ENCODE results near the gene ADGRV1.
A peak's percentile ranks its signal among the peaks of the same experiment; 100 is the strongest.

Gene ADGRV1

GRCh38 chr5:90558344-90559192, at the start of gene ADGRV1:
TSS of gene ADGRV1 (plus strand) at chr5:90558797. CDS start at chr5:90558896, 99 bp downstream.
- peak within 1 kb of the TSS in 1 of 2 donors; percentile 12 for H3K9ac ChIP-seq (ENCODE audit: low read depth in 1 of 2, low read length in 2 of 2)
- H3K4me1 ChIP-seq (ENCODE audit: control insufficient read depth in 2 of 2, insufficient read depth in 2 of 2, low read length in 2 of 2): peaks cover 0 to 11% of the 10 kb centered on the region in 2 donors
- no peaks in the 10 kb centered on the region for H3K36me3 ChIP-seq (ENCODE audit: control insufficient read depth in 2 of 2, insufficient read depth in 2 of 2, low read length in 2 of 2)
- no peaks in the 10 kb centered on the region for H3K9me3 ChIP-seq (ENCODE audit: control insufficient read depth in 2 of 2, low read length in 2 of 2)
- H3K27me3 ChIP-seq (ENCODE audit: control insufficient read depth in 2 of 2, insufficient read depth in 2 of 2, low read length in 2 of 2): peaks cover 3 to 8% of the 10 kb centered on the region in 2 donors
- H3K4me3 ChIP-seq (ENCODE audit: low read length in 2 of 2): peak within 1 kb of the TSS; percentile 75 to 82
- peak within 1 kb of the TSS in 1 of 2 donors; percentile 49 for H3K27ac ChIP-seq (ENCODE audit: low read depth in 2 of 2, low read length in 2 of 2)

- Histone ChIP-seq H3K27ac (ENCODE audit: low read depth in 2 of 2, low read length in 2 of 2) (no peak overlapping the region), H3K36me3 (ENCODE audit: control insufficient read depth in 2 of 2, insufficient read depth in 2 of 2, low read length in 2 of 2) (no peaks in the 10 kb centered on the region), H3K4me3 (ENCODE audit: low read length in 2 of 2) (no peak overlapping the region), H3K9me3 (ENCODE audit: control insufficient read depth in 2 of 2, low read length in 2 of 2) (no peaks in the 10 kb centered on the region), H3K9ac (ENCODE audit: low read depth in 1 of 2, low read length in 2 of 2) (no peak overlapping the region), H3K4me1 (ENCODE audit: control insufficient read depth in 2 of 2, insufficient read depth in 2 of 2, low read length in 2 of 2) (no peaks in the 10 kb centered on the region), H3K27me3 (ENCODE audit: control insufficient read depth in 2 of 2, insufficient read depth in 2 of 2, low read length in 2 of 2) (no peaks in the 10 kb centered on the region)
Observed at GRCh38 chr5:90510438-90510837, 48.2 kb upstream of the ADGRV1 start.

GRCh38 chr5:90514520-90514919, 44.1 kb upstream of the ADGRV1 start:
- Histone ChIP-seq H3K27me3 (ENCODE audit: control insufficient read depth in 2 of 2, insufficient read depth in 2 of 2, low read length in 2 of 2) (no peaks in the 10 kb centered on the region), H3K4me1 (ENCODE audit: control insufficient read depth in 2 of 2, insufficient read depth in 2 of 2, low read length in 2 of 2) (no peaks in the 10 kb centered on the region), H3K9ac (ENCODE audit: low read depth in 1 of 2, low read length in 2 of 2) (no peak overlapping the region), H3K36me3 (ENCODE audit: control insufficient read depth in 2 of 2, insufficient read depth in 2 of 2, low read length in 2 of 2) (peaks cover 8 to 23% of the 10 kb centered on the region in 2 donors), H3K9me3 (ENCODE audit: control insufficient read depth in 2 of 2, low read length in 2 of 2) (no peaks in the 10 kb centered on the region), H3K4me3 (ENCODE audit: low read length in 2 of 2) (no peak overlapping the region), H3K27ac (ENCODE audit: low read depth in 2 of 2, low read length in 2 of 2) (no peak overlapping the region)

- no peak overlapping the region for H3K27ac ChIP-seq (ENCODE audit: low read depth in 2 of 2, low read length in 2 of 2)
- no peaks in the 10 kb centered on the region for H3K4me1 ChIP-seq (ENCODE audit: control insufficient read depth in 2 of 2, insufficient read depth in 2 of 2, low read length in 2 of 2)
- no peak overlapping the region for H3K4me3 ChIP-seq (ENCODE audit: low read length in 2 of 2)
- no peaks in the 10 kb centered on the region for H3K9me3 ChIP-seq (ENCODE audit: control insufficient read depth in 2 of 2, low read length in 2 of 2)
- H3K9ac ChIP-seq (ENCODE audit: low read depth in 1 of 2, low read length in 2 of 2): no peak overlapping the region
- peaks cover 25 to 53% of the 10 kb centered on the region in 2 donors for H3K36me3 ChIP-seq (ENCODE audit: control insufficient read depth in 2 of 2, insufficient read depth in 2 of 2, low read length in 2 of 2)
- H3K27me3 ChIP-seq (ENCODE audit: control insufficient read depth in 2 of 2, insufficient read depth in 2 of 2, low read length in 2 of 2): no peaks in the 10 kb centered on the region
Observed at GRCh38 chr5:90518661-90519060, 39.9 kb upstream of the ADGRV1 start.

GRCh38 chr5:90519081-90519480, 39.5 kb upstream of the ADGRV1 start:
- Histone ChIP-seq H3K27me3 (ENCODE audit: control insufficient read depth in 2 of 2, insufficient read depth in 2 of 2, low read length in 2 of 2) (no peaks in the 10 kb centered on the region), H3K9me3 (ENCODE audit: control insufficient read depth in 2 of 2, low read length in 2 of 2) (no peaks in the 10 kb centered on the region), H3K4me3 (ENCODE audit: low read length in 2 of 2) (no peak overlapping the region), H3K4me1 (ENCODE audit: control insufficient read depth in 2 of 2, insufficient read depth in 2 of 2, low read length in 2 of 2) (no peaks in the 10 kb centered on the region), H3K27ac (ENCODE audit: low read depth in 2 of 2, low read length in 2 of 2) (no peak overlapping the region), H3K9ac (ENCODE audit: low read depth in 1 of 2, low read length in 2 of 2) (no peak overlapping the region), H3K36me3 (ENCODE audit: control insufficient read depth in 2 of 2, insufficient read depth in 2 of 2, low read length in 2 of 2) (peaks cover 25 to 57% of the 10 kb centered on the region in 2 donors)

GRCh38 chr5:90528601-90529193, 29.9 kb upstream of the ADGRV1 start:
- H3K4me1 ChIP-seq (ENCODE audit: control insufficient read depth in 2 of 2, insufficient read depth in 2 of 2, low read length in 2 of 2): peaks cover 16 to 27% of the 10 kb centered on the region in 2 donors
- H3K9me3 ChIP-seq (ENCODE audit: control insufficient read depth in 2 of 2, low read length in 2 of 2): no peaks in the 10 kb centered on the region
- peaks cover 6 to 12% of the 10 kb centered on the region in 2 donors for H3K36me3 ChIP-seq (ENCODE audit: control insufficient read depth in 2 of 2, insufficient read depth in 2 of 2, low read length in 2 of 2)
- peak overlapping the region; percentile 93 to 95 for H3K27ac ChIP-seq (ENCODE audit: low read depth in 2 of 2, low read length in 2 of 2)
- H3K27me3 ChIP-seq (ENCODE audit: control insufficient read depth in 2 of 2, insufficient read depth in 2 of 2, low read length in 2 of 2): no peaks in the 10 kb centered on the region
- H3K9ac ChIP-seq (ENCODE audit: low read depth in 1 of 2, low read length in 2 of 2): peak overlapping the region; percentile 98 to 99
- H3K4me3 ChIP-seq (ENCODE audit: low read length in 2 of 2): peak overlapping the region; percentile 93

GRCh38 chr5:90529194-90529938, 29.2 kb upstream of the ADGRV1 start, which contains the start of gene LYSMD3:
TSS of gene LYSMD3 (minus strand) at chr5:90529584. CDS start at chr5:90525289, 4,295 bp downstream.
- Histone ChIP-seq H3K9me3 (ENCODE audit: control insufficient read depth in 2 of 2, low read length in 2 of 2) (no peaks in the 10 kb centered on the region), H3K4me3 (ENCODE audit: low read length in 2 of 2) (peak within 1 kb of the TSS; percentile 93), H3K9ac (ENCODE audit: low read depth in 1 of 2, low read length in 2 of 2) (peak within 1 kb of the TSS; percentile 98 to 99)

GRCh38 chr5:90529939-90530677, 28.5 kb upstream of the ADGRV1 start:
- peaks cover 16 to 27% of the 10 kb centered on the region in 2 donors for H3K4me1 ChIP-seq (ENCODE audit: control insufficient read depth in 2 of 2, insufficient read depth in 2 of 2, low read length in 2 of 2)
- H3K27me3 ChIP-seq (ENCODE audit: control insufficient read depth in 2 of 2, insufficient read depth in 2 of 2, low read length in 2 of 2): no peaks in the 10 kb centered on the region
- peak overlapping the region; percentile 93 for H3K4me3 ChIP-seq (ENCODE audit: low read length in 2 of 2)
- no peaks in the 10 kb centered on the region for H3K9me3 ChIP-seq (ENCODE audit: control insufficient read depth in 2 of 2, low read length in 2 of 2)
- peak overlapping the region; percentile 70 to 90 for H3K9ac ChIP-seq (ENCODE audit: low read depth in 1 of 2, low read length in 2 of 2)
- H3K36me3 ChIP-seq (ENCODE audit: control insufficient read depth in 2 of 2, insufficient read depth in 2 of 2, low read length in 2 of 2): peaks cover 1 to 2% of the 10 kb centered on the region in 2 donors
- H3K27ac ChIP-seq (ENCODE audit: low read depth in 2 of 2, low read length in 2 of 2): peak overlapping the region; percentile 67 to 88

More at GRCh38 chr5:90529194-90529938, 29.2 kb upstream of the ADGRV1 start, which contains the start of gene LYSMD3:
- Histone ChIP-seq H3K27ac (ENCODE audit: low read depth in 2 of 2, low read length in 2 of 2) (peak within 1 kb of the TSS; percentile 93 to 95), H3K4me1 (ENCODE audit: control insufficient read depth in 2 of 2, insufficient read depth in 2 of 2, low read length in 2 of 2) (peaks cover 16 to 27% of the 10 kb centered on the region in 2 donors), H3K27me3 (ENCODE audit: control insufficient read depth in 2 of 2, insufficient read depth in 2 of 2, low read length in 2 of 2) (no peaks in the 10 kb centered on the region), H3K36me3 (ENCODE audit: control insufficient read depth in 2 of 2, insufficient read depth in 2 of 2, low read length in 2 of 2) (peaks cover 6% of the 10 kb centered on the region in 2 donors)

GRCh38 chr5:90530736-90531487, 27.7 kb upstream of the ADGRV1 start:
- H3K36me3 ChIP-seq (ENCODE audit: control insufficient read depth in 2 of 2, insufficient read depth in 2 of 2, low read length in 2 of 2): no peaks in the 10 kb centered on the region
- peak overlapping the region in 1 of 2 donors; percentile 93 for H3K4me3 ChIP-seq (ENCODE audit: low read length in 2 of 2)
- H3K27ac ChIP-seq (ENCODE audit: low read depth in 2 of 2, low read length in 2 of 2): no peak overlapping the region
- H3K9ac ChIP-seq (ENCODE audit: low read depth in 1 of 2, low read length in 2 of 2): no peak overlapping the region
- no peaks in the 10 kb centered on the region for H3K27me3 ChIP-seq (ENCODE audit: control insufficient read depth in 2 of 2, insufficient read depth in 2 of 2, low read length in 2 of 2)
- H3K4me1 ChIP-seq (ENCODE audit: control insufficient read depth in 2 of 2, insufficient read depth in 2 of 2, low read length in 2 of 2): peaks cover 16 to 27% of the 10 kb centered on the region in 2 donors
- no peaks in the 10 kb centered on the region for H3K9me3 ChIP-seq (ENCODE audit: control insufficient read depth in 2 of 2, low read length in 2 of 2)
